CD4-positive, alpha-beta T cell treated with Interleukin-10 for 1 hour (primary cell): ENCODE data around the gene CCNI2.

Experiments
- DNase-seq: peaks from one replicate; pipeline ENCODE4 v3.0.0-alpha.2; 2020

The CCNI2 gene

GRCh38 chr5:132750471-132751230 lies 3.4 kb downstream of the CCNI2 start:
- no peak for DNase-seq

GRCh38 chr5:132751444-132751843 lies 4.2 kb downstream of the CCNI2 start:
- DNase-seq: peak; percentile 14

DNA sequence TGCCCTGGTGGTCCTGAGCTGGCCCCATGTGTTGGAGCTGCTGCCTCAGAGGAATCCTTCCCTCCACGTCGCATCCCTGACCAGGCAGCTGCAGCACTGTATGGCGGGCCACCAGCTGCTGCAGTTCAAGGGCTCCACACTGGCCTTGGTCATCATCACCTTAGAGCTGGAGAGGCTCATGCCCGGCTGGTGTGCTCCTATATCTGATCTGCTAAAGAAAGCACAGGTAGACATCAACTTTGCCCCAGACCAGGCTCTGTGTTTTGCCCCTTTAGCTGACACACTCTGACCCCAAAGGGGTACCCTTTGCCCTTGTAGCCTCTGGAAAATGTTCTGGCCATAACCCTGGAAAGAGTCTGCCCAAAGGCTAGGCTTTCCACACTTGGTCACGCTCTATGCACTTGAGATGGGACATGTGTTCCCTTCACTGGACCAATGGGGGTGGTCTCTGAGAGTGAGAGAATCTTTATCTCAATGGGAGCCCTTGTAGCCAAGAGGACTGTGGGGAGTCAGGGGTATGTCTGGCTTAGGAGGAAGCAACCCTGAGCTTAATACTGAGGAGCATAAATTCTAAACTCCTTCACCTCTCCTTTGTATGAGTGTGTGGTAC lies 4.8 kb downstream of the CCNI2 start:
- DNase-seq: no peak

DNA sequence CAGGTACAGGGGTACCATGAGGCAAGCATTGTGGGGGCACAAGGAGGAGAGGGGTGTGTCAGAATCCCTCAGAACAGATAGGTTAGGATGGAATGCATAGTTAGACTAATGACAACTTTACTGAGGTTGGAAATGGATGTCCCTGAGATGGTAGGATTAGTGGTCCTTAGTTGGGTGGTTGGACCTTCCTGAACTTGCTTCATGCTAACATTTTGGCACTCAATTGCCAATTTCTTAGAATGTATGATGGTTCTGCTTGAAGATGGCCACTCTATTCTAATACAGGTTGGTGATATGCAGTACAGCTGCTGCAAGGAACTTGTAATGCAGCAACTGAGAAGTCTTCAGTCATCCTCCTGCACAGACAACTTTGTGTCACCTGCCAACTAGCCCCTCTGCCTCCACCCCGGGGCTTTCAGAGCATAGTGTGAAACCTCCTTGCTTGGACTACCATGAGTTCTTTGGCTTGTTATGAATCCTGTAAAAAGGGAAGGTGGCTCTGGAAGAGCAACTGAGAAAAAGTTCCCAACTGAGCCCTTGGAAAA lies 5.4 kb downstream of the CCNI2 start:
- DNase-seq: no peak

DNA sequence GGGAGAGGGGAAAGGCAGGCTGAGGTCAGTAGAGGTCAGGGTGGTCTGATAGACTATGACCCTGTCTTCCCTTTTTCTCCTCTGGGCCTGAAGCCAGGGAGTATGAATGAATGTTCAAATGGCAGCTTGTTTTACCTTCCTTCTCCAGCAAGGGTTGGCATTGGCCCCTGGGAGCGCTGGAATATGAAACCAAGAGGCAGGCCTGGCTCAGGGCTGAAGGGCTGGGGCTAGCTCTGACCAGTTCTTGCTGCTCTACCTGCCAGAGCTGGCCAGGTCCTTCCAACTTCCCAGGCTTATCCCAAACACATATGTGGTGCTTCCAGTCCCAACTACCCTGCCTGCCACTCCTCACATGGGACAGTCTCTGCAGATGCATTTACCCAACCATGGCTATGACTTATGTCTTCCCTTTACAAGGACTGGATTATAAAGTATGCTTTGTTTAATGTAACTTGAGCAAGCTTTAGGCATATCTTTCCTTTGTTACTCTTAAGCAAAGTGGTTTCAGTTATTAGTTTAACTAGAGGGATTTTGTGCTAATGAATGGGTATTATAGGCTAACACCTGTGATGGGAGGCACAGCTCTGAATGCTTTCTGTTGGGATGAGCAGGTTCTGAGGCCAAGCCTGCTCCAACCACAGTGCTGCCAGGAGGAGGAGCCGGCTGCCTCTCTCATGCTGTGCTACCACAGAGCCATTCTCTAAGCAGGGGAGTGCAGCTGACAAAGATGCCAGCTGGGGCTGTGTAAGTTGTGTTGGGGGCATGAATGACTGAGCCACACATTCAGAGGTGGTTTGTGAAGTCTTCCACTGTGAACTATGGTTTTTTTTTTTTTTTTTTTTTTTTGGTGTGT lies 6.1 kb downstream of the CCNI2 start:
- DNase-seq: no peak

DNA sequence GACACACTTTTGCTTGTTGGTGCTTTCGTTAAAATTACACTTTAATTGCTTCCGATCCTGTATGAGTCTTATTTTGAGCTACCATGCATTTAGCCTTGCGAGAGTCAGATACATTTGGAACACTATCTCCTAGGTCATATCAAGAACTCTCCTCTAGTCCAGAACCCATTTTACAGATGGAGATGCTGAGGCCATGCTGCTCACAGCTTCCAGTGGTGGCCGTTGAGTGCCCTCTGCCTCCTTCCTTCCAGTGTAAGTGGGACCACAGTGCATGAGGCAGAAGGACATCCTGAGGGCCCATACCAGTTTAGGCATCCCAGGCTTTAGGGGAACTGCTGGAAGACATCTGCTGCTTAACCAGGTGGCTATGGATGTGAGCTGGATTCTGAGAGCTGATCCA lies 6.9 kb downstream of the CCNI2 start:
- no peak for DNase-seq

GRCh38 chr5:132754947-132755346 lies 7.7 kb downstream of the CCNI2 start:
- DNase-seq: no peak

GRCh38 chr5:132756542-132756941 lies 9.3 kb downstream of the CCNI2 start:
- no peak for DNase-seq

GRCh38 chr5:132758451-132758850 lies 11.2 kb downstream of the CCNI2 start:
- no peak for DNase-seq

DNA sequence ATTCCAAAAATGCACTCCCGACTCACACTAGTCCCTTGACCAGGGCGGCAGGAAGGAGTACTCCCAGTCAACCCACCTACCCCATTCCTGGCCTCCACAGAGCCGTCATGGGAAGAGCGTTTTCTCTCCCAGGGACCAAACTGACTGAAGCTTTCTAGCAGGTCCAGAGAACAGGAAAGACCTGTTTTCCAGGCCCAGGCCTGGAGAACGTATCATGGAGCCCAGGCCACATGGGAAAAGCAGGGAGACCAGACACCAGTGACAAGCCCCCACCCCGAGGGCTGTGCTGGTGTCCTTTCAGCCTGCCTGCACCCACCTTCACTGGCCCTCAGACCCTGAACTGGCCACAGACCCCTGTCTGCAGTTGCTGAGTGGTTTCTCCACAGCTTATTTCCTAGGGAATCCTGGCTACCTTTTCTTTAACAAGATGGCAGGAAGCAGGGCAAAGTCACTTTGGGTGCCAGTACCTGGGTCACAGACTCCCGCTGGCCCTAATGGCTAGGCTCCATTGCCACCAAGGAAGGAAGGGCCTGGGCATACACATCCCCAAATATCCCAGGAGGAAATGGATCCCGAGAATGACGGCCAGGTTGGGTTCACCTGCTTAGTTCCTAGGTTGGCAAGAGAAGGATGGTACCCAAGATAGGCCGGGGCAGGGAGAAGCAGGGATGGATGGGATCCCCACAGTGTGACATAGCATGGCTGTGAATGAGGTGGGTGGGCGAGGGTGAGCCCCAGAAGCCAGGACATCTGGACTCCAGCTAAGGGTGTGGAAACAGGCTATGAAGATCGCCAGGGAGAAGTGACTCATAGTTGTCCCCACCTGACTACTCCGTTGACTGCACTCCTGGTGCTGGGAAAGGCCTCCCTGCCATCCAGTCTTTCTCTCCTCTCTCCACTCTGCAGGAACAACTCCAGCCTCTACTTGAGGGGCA lies 12.2 kb downstream of the CCNI2 start:
- DNase-seq: no peak

DNA sequence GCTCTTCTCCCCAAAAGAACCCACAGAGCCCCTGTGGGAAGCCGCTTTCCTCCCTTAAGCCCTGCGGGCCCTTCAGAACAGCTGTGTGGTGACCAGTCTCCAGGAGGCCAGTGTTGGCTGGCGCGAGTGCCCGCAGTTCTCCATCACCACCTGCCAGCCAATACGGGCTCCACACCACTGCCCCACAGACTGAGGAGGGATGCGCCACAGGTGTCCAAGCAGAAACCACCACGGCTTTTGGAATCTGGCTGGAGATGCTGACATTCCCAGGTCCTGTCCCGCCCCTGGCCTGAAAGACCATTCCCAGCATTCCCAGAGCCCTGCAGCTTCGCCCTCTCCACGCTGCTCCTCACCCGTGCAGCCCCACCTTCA lies 12.8 kb downstream of the CCNI2 start:
- DNase-seq: no peak

- no peak for DNase-seq
Measured at GRCh38 chr5:132760601-132761317, 13.5 kb downstream of the CCNI2 start.

- no peak for DNase-seq
Measured at GRCh38 chr5:132761321-132762240, 14.4 kb downstream of the CCNI2 start.

GRCh38 chr5:132762246-132763000 lies 15.2 kb downstream of the CCNI2 start:
- no peak for DNase-seq

DNA sequence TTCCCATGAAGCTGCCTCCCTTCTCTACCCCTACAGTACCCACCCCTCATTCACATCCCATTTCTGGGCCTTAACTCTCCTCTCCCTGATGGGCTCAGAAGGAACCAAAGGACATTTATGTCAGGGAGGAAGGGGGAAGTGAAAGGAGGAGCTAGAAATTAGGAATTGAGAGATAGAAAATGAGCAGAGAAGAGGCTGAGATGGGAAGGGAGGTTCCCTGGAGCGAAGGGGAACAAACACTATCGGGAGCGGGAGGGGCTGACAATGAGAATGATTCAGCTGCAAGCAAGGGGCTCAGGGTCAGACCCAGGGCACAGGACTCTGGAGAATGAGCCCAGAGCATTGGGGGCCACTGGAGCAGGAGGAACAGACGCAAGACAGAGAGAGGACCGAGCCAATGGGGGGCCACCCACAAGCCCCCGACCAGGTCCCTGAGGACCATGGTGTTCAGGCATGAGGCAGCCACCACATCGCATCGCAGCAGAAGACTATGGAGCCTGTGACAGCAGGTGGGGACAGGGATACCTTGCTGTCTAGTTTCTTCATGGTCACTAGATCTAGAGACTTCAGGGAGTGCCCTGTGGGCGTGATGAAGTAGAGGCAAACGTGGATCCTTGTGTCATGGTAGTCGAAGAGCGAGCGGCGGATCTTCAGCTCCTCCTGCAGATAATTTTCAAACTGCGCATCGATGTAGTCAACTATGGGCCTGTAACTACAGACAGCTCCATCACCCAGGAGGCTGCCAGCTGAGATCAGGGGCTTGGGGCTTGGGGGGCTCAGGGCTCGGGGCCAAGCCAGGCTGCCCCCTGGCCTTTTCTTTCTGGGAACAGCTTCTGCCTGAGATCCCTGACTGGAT lies 16.2 kb downstream of the CCNI2 start:
- DNase-seq: no peak

DNA sequence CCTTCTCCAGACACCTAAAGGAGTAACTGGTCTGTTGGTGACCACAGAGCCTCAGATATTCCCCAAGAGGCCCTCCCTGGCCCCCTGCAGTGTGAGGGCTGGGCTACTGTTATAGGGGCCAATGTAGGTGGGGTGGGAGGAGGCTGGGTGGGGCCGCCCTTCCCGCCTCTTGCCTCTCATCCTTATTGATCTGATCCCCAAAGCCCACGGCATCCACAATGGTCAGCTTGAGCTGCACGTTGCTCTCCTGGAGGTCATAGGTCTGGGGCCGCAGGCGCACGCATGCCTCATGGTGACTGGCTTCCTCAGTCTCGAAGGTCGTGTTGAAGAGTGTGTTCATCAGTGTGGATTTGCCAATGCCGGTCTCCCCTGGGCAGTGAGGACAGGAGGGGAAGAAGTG lies 16.8 kb downstream of the CCNI2 start:
- DNase-seq: no peak

- DNase-seq: no peak
Measured at GRCh38 chr5:132764671-132765238, 17.5 kb downstream of the CCNI2 start.

DNA sequence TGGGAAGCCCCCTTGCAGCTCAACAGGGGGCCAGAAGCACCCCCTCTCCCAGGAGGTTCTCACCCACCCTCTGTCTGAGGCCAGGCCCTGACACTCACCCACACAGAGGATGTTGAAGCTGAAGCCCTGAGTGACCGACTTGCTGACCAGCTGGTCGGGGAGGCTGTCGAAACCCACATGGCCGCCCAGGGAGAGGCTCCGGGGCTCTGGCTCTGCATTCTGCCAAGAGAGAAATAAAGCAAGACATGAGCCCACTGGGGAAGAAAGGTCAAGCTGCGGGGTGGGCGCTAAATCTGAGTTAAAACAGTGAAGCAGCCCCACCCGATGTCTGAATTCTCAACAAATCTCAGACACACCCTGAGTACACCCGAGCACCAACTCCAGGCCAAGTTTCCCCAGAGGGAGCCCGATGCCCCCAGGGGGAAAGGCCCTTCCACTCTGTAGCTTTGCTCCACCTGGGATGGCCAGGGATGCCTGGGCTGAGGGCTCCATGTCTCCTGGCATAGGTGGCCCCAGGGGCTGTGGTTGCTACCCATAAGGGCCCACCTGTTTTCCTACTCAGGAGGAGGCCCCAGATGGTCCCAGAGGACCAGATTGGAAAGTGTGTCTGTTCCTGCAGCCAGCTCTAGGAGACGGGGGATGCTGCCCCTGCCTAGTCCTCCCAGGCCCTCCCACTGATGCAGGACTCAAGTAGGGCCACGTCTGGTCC lies 18.2 kb downstream of the CCNI2 start:
- no peak for DNase-seq
